HepG2 (cell line): ENCODE results near the gene SP7. TPM values are rescaled to one million over a fixed set of nuclear protein-coding genes. Genes with fewer than 3 reads are reported as not detected.

Experiments
- KDM4B ChIP-seq: sonication (generic); formaldehyde crosslinking; IDR thresholded peaks from 2 replicates; pipeline ENCODE4 v1.4.0; 2020; ENCODE audit warnings: missing genetic modification reagents
- LCORL ChIP-seq, 2 experiments: fragments of 450-650 bp in 1 of 2; sonication (generic) in 1 of 2; formaldehyde crosslinking in 1 of 2; IDR thresholded peaks; 2 replicates each; pipeline versions ENCODE4 v1.5.0 to v1.6.1; 2017 to 2020; ENCODE audit warnings: antibody characterized with exemption in 1 of 2, missing genetic modification reagents in 1 of 2
- MXD1 ChIP-seq: sonication (generic); formaldehyde crosslinking; IDR thresholded peaks from 2 replicates; pipeline ENCODE4 v1.4.0; 2020; ENCODE audit warnings: mild to moderate bottlenecking, missing genetic modification reagents
- RARG ChIP-seq: sonication (generic); formaldehyde crosslinking; IDR thresholded peaks from 2 replicates; pipeline ENCODE4 v1.4.0; 2020; ENCODE audit warnings: low read depth, mild to moderate bottlenecking, missing genetic modification reagents
- SATB2 ChIP-seq: sonication (generic); formaldehyde crosslinking; IDR thresholded peaks from 2 replicates; pipeline ENCODE4 v1.5.0; 2020; ENCODE audit warnings: missing genetic modification reagents
- TFE3 ChIP-seq: IDR thresholded peaks from 2 replicates; pipeline ENCODE4 v1.6.1; 2016
- ZBED4 ChIP-seq: sonication (generic); formaldehyde crosslinking; IDR thresholded peaks from 2 replicates; pipeline ENCODE4 v1.4.0; 2020; ENCODE audit warnings: missing genetic modification reagents, borderline replicate concordance
- ZBTB33 ChIP-seq: sonication (generic); formaldehyde crosslinking; IDR thresholded peaks from 2 replicates; pipeline ENCODE4 v1.4.0; 2020; ENCODE audit warnings: missing genetic modification reagents
- ZBTB39 ChIP-seq: sonication (generic); formaldehyde crosslinking; IDR thresholded peaks from 2 replicates; pipeline ENCODE4 v1.5.0; 2020; ENCODE audit warnings: missing genetic modification reagents
- ZNF18 ChIP-seq: sonication (generic); formaldehyde crosslinking; IDR thresholded peaks from 2 replicates; pipeline ENCODE4 v1.8.0; 2022; ENCODE audit warnings: mild to moderate bottlenecking, missing genetic modification reagents; ENCODE audit not compliant: insufficient replicate concordance
- ZNF33A ChIP-seq: sonication (generic); formaldehyde crosslinking; IDR thresholded peaks from 2 replicates; pipeline ENCODE4 v1.5.1; 2020; ENCODE audit warnings: missing genetic modification reagents, mild to moderate bottlenecking, moderate library complexity, borderline replicate concordance
- ZNF350 ChIP-seq: sonication (generic); formaldehyde crosslinking; IDR thresholded peaks from 2 replicates; pipeline ENCODE4 v1.4.0; 2020; ENCODE audit warnings: mild to moderate bottlenecking, low read depth, missing genetic modification reagents, borderline replicate concordance
- ZNF713 ChIP-seq: sonication (generic); formaldehyde crosslinking; IDR thresholded peaks from 2 replicates; pipeline ENCODE4 v1.4.0; 2020; ENCODE audit warnings: mild to moderate bottlenecking, missing genetic modification reagents
- ZSCAN30 ChIP-seq: sonication (generic); formaldehyde crosslinking; IDR thresholded peaks from 2 replicates; pipeline ENCODE4 v1.5.0; 2020; ENCODE audit warnings: mild to moderate bottlenecking, missing genetic modification reagents
- polyA plus RNA-seq, 8 experiments: library from polyadenylated mRNA; depleted of rRNA in 3 of 8; stranded (reverse) in 7 of 8; unstranded in 1 of 8; fragments of >200 nt; fragmentation: Illumina TruSeq in 4 of 8; extraction: Trizol in 4 of 8; gene quantifications; 2 replicates each; pipeline versions ENCODE4 v1.2.1 to v1.2.3, GENCODE V29; 2011 to 2016; ENCODE audit warnings: low read depth in 4 of 8, missing spikeins in 1 of 8, mixed read lengths in 1 of 8; ENCODE audit not compliant: insufficient read depth in 1 of 8
- total RNA-seq, 5 experiments: library from RNA; depleted of rRNA; stranded (reverse); fragments of >200 nt; fragmentation: Illumina TruSeq; extraction: Trizol; gene quantifications; 2 replicates each; pipeline ENCODE4 v1.2.3, GENCODE V29; 2016; ENCODE audit warnings: low read depth in 1 of 5

SP7 gene
- total and polyA plus RNA-seq, 2 of the 13 experiments (the other 11 are each of a cell fraction or from before 2014, with no cell fraction given): not detected

- no peak for TF ChIP-seq ZBTB39
- peak; percentile 54 for TF ChIP-seq ZNF18 (CRISPR knock-in tag)
- TF ChIP-seq ZNF33A (CRISPR knock-in tag): no peak
- peak; percentile 6; the same call in 1 of the 2 replicates for TF ChIP-seq ZBTB33 (CRISPR knock-in tag)
- peak; percentile 89; the same call in 1 of the 2 replicates for TF ChIP-seq MXD1 (CRISPR knock-in tag)
- peak; percentile 79; the same call in 1 of the 2 replicates for TF ChIP-seq ZNF350
- TF ChIP-seq TFE3 (CRISPR knock-in tag): 0 out of 2 replicates have a peak, but pooled peaks have one; percentile 14
- TF ChIP-seq RARG (CRISPR knock-in tag): peak; percentile 71; the same call in 1 of the 2 replicates
- no peak for TF ChIP-seq SATB2 (CRISPR knock-in tag)
- TF ChIP-seq KDM4B: peak; percentile 61; the same call in 1 of the 2 replicates
- TF ChIP-seq ZSCAN30: no peak
- TF ChIP-seq ZNF713 (CRISPR knock-in tag): no peak
- no peak for TF ChIP-seq LCORL (IDR thresholded peaks at IDR 0.05)
- peak; percentile 82 for TF ChIP-seq LCORL (CRISPR knock-in tag; IDR thresholded peaks at IDR 0.05)
- no peak for TF ChIP-seq ZBED4 (CRISPR knock-in tag)
Observed at GRCh38 chr12:53299454-53300180, 36.5 kb downstream of the SP7 start, which contains the start of gene MYG1 (continued).
